HG03045 (cell line): Measurements from ENCODE around the gene HOXC11.

Source experiments
- ATAC-seq: cut with Tn5 transposase; IDR thresholded peaks from one replicate; pipeline ENCODE4 v1.9.1; 2021; ENCODE audit warnings: mild to moderate bottlenecking, moderate library complexity; ENCODE audit not compliant: unreplicated experiment

HOXC11 gene

DNA sequence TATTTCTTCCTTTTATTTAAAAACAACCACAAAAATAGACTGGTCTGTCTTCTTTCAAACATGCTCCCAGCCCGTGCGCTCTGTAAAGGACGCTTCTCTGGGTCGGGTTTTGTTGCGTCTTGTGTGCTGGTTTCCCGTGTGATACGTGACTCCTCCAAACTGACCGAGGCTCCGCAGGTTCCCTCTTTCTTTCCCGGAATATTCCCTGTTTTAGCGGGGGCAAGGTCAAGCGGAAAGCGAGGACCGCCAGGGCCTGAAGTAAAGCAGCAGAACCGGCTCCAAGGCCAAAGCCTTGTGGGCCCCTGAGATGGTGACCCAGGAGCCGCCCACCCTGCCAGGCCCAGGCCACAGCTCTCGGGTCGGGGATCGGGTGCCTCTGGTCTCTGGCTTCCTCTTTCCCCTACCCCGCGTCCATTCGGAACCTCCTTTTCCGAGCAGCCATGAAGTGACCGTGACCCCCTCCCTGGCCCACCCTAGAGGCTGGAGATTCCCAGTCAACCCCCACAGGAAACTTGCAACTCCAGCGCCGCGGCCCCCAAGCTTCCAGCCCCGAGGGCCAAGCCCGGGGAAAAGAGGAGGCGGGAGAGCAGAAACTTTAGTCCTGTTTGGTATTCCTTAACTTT is 11.1 kb downstream of the HOXC11 start:
- ATAC-seq: no peak

DNA sequence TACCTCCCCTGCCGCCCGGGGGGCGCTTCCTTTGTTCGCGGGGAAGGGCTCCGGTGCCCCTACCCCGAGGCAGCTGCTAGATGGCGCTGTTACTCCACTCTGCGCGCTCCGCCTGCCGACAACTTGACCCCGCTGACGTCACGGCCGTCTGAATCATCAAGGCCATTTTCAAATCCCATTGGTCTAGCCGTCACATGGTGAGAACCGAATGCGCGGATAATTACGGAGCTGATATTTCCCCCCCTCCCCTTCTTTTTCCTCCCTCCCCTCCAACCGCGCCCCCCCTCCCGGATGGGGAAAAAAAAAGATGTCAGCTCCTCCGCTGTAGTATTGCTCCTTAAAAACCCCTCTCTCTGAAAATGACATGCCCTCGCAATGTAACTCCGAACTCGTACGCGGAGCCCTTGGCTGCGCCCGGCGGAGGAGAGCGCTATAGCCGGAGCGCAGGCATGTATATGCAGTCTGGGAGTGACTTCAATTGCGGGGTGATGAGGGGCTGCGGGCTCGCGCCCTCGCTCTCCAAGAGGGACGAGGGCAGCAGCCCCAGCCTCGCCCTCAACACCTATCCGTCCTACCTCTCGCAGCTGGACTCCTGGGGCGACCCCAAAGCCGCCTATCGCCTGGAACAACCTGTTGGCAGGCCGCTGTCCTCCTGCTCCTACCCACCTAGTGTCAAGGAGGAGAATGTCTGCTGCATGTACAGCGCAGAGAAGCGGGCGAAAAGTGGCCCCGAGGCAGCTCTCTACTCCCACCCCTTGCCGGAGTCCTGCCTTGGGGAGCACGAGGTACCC is 12.2 kb downstream of the HOXC11 start, which contains the start of gene HOXC10:
TSS of gene HOXC10 (plus strand) at position 246 of the 791 bp plus-strand sequence. CDS start at position 360, 114 bp downstream.
- ATAC-seq: no peak

DNA sequence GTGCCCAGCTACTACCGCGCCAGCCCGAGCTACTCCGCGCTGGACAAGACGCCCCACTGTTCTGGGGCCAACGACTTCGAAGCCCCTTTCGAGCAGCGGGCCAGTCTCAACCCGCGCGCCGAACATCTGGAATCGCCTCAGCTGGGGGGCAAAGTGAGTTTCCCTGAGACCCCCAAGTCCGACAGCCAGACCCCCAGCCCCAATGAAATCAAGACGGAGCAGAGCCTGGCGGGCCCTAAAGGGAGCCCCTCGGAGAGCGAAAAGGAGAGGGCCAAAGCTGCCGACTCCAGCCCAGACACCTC is 12.7 kb downstream of the HOXC11 start:
- no peak for ATAC-seq

DNA sequence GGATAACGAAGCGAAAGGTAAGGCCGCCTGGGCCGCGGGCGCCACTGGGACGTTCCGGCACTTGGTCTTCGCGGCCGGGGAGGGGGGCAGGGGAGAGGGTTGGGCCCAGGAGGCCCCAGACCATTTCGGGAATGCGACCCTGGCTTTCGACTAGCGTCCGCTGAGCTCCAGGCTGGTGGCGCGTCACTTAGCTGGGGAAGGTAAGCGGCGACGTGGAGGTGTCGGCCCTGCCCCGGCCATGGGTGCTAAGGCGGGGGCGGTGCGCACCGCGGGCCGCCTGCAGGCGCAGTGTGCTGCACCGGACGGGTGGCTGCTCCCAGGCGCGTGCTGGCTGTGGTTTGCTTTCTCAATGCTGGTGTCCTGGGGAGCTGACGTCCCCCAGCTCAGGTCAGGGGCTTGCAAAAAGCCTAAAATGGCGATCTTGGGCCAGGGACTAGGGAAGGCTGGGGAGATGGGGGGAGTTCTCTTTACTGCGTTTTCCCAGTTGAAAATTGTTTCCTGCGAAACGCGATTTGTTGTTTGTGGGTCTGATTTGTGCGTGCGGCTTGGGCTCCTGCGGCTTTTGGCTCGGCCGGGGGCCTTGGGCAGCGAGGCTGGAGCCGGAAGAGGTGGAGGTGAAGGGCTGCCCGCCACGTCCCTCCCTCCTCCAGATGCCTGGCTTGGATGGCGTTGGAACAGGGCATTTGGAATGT is 13.2 kb downstream of the HOXC11 start:
- no peak for ATAC-seq

DNA sequence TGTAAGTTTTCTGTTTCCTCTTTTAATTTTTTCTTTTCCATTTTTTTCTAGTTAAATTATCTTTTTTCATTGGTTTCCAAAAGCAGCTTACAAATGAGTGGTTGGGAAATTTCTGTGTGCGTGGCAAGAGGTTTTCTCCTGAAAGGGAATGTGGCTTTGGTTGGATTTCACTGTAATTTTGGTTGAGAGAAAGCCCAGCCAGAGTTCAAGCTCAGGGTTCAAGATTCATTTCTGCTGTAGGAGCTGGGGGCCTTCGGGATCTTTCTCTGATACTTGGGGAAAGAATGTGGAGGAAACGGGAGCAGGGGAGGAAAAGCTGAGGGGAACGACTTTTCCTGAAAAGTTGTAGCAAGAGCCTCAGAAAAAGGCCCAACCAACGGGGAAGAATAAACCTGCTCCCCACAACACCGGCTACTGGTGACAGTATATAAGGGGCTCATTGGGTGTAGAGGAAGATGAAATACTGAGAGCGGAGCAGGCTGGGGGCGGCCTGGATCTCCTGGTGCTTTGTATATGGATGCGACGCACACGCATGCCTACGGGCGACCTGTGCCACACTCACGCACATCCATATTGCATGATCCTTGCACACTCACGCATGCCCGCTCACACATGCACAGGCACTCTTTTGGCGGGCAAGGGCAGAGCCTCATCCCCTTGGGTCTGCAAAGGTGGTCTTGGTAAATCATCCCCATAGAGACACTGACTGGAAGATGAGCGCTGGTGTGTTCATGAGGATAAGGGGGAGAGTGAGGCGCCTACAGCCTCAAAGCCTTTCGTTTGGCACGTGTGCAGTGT is 14.0 kb downstream of the HOXC11 start:
- ATAC-seq: no peak

DNA sequence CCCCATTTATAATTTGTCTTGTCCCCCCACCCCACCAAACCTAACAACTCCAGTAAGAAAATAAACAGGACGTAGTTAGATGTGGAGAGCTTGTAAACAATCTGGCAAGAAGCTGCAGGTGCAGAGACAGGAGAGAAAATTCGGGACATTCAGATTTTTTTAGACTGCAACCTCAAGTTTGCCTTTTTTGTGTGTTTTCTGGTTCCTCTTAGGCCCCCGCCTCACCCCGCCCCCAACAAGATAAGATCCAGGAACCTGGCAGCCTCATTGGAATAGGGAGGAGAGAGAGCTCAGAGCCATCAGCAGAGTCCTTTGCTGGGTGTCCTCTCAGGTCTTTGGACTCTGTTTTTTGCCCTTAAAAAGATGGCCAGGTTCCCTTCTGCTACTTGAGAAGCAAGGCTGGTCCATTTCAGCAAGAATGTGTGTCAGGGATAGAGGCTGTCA is 14.9 kb downstream of the HOXC11 start:
- no peak for ATAC-seq

DNA sequence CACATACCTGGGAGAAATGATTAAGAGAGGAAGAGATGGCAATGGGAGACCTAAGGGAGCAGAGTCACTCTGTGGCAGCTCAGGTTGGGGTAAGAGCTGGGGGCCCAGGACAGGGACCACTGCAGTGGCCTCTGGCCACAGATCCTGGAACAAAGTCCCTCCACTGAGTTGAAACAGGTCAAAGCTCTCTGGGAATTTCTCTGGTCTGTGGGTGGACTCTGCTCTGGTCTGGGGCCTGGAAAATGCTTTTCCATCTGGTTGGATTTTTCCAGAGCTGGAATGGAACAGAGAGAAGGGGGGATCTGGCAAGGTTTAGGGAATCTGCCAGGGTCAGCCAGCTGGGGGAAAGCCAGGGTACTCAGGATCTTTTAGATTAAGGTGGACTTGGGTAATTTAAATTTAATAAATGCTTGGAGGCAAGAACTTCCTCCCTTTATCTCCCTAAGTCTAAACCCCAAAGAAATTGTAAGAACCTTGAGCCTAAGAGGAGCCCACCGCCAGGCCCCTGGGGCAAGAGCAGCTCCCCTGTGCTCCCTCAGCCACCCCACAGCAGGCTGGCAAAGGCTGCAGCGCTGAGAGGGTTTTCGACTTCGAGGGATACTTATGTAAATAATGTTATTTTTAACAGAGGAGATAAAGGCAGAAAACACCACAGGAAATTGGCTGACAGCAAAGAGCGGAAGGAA is 15.8 kb downstream of the HOXC11 start:
- ATAC-seq: no peak

DNA sequence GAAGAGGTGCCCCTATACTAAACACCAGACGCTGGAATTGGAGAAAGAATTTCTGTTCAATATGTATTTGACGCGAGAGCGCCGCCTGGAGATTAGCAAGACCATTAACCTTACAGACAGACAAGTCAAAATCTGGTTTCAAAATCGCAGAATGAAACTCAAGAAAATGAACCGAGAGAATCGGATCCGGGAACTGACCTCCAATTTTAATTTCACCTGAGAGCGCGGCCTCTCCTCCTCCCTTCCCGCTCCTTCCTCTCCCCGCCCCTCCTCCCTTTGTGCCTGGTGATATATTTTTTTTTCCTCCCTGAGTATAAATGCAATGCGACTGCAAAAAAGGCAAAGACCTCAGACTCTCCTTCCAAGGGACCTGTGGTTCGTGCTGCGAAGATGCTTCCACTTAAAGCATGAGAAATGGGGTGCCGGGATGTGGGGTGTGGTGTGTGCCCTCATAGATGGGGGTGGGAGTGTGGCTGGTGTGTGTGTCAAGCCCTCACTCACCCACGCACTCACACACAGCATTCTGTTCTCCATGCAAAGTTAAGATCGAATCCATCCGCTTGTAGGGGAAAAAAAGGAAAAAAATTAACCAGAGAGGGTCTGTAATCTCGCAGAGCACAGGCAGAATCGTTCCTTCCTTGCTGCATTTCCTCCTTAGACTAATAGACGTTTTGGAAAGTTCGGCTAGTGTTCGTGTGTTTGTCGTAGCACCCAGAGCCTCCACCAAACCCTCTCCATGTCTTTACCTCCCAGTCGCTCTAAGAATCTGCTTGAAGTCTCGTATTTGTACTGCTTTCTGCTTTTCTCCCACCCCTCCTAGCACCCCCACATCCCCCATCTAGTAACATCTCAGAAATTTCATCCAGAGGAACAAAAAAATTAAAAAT is 16.5 kb downstream of the HOXC11 start:
- no peak for ATAC-seq

DNA sequence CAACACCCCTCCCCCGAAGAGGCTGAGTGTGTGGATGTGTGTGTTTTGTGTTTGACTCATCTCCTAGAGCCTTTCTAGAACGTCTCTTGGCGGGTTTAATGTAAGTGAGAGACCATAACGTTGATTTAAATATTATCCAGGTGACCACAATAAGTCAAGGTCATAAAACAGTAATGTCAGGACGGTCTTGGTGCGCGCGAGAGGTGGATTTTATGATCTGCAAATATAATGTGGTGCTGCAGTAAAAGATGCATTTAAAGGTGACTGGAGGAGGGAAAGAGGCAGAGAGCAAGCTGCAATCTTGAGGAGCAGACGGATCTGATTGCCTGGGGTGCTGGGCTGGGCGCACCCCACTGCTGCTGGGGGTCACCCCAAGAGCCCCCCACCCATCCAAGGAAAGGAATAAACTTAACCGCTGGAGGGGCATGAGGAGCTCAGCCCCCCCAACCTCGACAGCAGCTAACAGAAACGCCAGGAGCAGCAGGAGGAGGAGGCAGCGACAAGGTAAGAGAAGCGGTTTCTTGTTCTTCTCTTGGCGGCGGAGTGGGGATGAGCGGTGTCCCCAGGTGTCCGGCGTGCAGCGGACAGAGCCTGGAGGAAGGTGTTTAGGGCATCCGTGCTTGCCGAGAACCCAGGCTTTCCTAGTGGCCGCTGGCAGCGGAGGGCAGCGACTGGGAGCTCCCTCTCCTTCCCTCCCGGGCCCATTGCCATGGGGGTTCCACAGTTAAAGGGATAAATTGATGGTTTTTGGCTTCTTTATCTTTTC is 17.6 kb downstream of the HOXC11 start:
- no peak for ATAC-seq

DNA sequence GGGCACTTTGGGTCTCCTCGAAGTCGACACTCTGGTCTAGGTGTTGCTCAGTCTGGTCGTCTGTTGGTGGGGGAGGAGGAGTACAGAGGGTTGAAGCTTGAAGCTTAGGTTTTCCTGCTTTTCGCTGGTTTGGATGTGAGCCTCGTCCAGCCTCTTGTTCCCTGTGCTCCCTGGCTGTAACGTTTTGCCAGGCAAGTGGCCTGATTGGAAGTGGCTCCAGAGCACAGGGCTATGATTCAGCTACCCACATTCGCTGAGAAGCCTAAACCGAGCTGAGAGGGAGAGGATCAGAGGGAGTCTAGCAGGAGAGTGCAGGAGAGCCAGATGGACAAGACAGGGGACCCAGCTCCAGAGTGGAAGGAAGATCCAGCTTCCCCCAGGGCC is 18.1 kb downstream of the HOXC11 start:
- ATAC-seq: no peak

DNA sequence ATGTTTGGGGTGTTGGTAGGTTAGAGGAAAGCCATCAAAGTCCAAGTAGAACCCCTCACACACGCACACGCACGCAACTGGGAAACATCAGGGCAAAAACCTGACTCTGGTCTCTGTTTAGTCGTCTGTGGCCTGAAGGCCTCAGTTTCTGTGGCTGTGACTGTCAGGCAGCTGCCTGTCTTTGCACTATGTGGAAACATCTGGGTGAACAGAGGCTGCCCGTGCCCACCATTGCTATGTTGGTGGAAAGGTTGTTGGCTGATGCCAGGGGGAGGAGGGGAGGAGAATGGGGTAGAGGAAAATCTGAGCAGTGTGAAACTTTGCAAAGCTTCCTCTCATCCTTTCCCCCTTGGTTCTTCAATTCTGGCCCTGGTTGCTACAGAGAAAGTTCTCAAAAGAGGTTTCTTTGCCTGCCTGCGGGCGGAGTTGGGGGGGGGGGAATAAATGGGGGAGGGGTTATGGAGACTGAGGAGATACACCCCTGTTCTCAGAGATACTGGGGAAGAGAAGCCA is 19.5 kb downstream of the HOXC11 start:
- no peak for ATAC-seq

DNA sequence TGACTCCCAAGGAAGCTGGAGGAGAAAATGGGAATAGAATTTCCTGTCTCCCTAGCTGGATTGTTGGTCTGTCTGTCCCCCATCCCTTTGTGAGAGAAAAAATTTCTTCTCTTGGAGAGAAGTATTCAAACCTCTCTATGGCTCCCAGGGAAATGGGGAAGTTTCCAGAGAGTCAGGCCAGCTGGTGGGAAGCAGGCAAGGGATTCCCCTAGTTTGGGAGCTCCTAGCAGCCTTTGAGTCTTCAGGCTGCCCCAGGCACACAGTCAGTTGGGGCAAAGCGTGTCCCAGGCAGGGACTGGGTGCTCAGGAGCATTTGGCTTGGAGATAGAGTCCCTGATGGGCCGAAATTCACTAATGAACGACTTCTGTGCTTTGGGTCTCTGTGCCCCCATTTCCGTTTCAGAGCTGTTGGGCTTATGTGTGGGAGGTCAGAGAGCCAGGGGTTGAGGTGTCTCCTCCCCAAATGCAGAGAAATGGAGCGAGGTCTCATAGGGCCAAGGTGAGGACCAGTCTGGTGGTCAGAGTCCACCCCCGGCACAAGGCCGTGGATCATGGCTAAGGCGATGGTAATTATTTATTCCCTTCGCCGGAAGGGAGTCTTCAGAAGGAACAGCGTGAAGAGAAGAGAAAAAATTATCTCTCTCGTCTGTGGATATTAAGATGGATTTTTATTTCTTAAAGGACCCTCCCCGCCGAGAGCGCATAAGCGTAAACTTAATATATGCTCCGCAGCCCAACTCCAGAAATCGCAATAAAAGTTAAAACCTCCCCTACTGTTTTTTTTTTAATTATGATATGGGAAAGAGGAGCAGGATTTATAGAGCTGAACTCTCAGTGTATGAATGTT is 20.5 kb downstream of the HOXC11 start:
- no peak for ATAC-seq

DNA sequence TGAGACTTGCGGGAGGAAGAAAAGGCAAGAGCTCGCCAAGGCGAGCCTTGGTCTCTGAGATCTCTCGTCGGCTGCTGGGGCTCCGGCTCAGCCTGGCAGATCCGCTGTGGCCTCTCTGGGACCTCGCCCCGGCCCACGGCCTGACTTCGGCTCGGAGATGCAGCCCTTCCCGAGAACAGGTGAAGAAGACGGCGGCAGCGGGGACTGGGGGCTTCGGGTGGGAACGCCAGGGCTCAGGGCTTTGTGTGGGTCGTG is 21.0 kb downstream of the HOXC11 start:
- no peak for ATAC-seq

DNA sequence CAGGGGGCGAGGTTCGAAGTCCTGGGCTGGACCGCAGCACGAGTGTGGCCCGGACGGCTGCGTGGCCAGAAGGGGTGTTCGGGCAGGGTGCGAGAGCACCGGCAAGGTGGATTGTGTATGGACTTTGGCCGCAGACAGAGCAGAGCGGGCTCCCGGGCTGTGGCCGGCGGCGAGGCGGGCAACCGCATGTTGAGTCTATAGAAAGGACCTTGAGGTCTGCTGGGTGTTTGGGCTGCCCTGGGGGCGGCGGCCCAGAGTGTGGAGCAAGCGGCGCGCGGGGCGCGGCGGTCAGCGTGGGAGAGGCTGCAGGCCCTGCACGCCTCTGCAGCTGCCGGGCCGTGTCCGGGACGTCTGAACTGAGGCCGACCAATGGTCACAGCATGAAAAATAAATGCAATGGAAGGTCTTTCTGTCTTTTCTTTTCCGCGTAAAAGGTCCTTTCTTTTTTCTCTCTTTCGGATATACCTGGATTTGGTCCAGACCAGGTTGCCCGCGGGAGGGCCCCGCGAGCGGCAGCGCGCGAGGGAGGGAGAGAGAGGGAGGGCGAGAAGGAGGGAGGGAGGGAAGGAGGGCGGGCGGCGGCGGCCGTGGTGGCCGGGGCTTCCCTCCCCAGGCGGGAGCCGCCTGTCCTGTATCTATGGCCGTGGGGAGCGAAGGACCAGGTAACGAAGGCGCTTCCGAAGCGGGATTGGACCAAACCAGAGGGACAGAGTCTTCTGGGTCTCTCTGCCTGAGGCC is 21.5 kb downstream of the HOXC11 start:
- no peak for ATAC-seq

DNA sequence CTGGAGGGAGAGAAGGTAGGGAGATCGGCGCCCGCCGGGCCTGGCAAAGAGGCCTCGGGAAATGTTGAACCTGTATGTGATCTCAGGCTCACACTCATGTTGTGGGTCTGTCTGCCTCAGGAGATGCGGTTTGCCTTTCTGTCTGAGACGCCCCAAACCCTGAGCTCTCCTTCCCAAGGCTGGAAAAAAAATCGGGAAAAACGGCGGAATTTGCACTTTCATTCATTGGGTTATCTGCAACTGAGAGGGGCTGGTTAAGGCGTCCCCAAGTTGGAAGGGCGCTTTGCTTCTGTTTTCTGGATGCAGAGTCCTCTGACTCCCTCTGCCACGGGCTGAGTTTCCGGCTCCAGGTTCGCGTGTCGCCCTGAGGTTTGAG is 22.1 kb downstream of the HOXC11 start:
- no peak for ATAC-seq

DNA sequence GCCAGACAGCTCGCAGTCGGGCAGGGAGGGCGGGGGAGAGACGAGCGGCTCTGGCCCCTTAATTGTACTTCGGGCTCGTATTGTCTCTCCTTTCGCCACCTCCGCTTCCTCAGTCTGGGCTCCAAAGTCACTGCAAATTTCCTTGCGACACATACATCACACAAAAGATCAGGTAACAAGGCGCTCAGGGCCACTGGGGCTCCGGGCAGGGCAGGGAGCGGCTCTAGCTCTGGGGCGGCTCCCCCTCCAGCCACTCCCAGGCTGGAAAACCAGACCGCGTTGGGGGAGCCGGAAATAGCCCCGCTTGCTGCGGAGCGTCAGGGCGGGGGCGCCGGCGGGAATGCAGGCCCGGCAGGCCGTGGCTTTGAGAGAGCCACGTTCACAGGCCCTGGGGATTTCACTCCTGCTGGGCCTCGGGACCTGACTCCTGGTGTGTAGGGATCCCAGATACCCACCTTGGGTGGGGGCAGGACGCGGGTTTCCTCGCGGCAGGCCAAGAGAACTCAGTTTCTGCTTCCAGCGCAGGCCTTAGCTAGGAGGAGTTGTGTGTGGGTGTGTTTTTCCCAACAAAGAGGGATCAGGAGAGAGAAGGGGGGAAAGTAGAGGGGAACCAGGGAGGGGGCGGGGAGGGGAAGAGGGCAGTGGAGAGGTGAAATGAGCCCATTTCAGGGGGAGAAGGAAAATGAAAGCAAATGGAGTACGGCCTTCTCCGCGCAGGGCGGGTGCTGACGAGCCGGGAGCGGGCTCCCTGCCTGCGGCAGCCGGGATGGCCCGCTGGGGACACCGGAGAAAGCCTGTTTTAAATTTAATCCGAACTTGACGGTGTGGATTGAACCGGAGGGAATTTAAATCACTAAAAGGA is 22.7 kb downstream of the HOXC11 start:
- ATAC-seq: no peak
